HepG2 (cell line): ENCODE results near the gene CNR2. TPM values are rescaled to one million over a fixed set of nuclear protein-coding genes. Genes with fewer than 3 reads are reported as not detected.
"Not testable (repeated sequence)": the region's sequence is repeated elsewhere in the genome, so short reads cannot be mapped to it uniquely, and the experiment has no call there.

ENCODE experiments used
- ATAC-seq: fragments of 200-7000 bp; cut with Tn5 transposase; 3 replicates; pipeline ENCODE4 v1.9.1; 2020; ENCODE audit warnings: mild to moderate bottlenecking, moderate library complexity
- BruUV-seq: library from RNA; stranded (reverse); fragments of 400-500 nt; replicated peaks from 2 replicates; lab custom pipeline; 2021; lab: Mats Ljungman, UMichigan
- CTCF ChIA-PET: fragments of 300-600 bp; formaldehyde crosslinking; extraction: SDS; loops from one replicate; lab custom pipeline; 2021; ENCODE audit warnings: low total read pairs, inconsistent platforms, low intra/inter-chr PET ratio; lab: Yijun Ruan, JAX
- POLR2A ChIA-PET: fragments of 350-600 bp; sonication (Branson Sonifier 250); formaldehyde crosslinking; loops from one replicate; lab custom pipeline; 2020; ENCODE audit warnings: antibody characterized with exemption, inconsistent platforms; lab: Yijun Ruan, JAX
- DNase-seq: peaks from one replicate; pipeline ENCODE4 v3.0.0-alpha.2; 2015; ENCODE audit warnings: low spot score
- FAIRE-seq: peaks from 3 replicates; lab custom pipeline; 2011; peaks lifted over from hg19 to GRCh38; lab: Jason Lieb, UNC
- H2AFZ ChIP-seq: one replicate; pipeline ENCODE4 v1.6.1; 2011; ENCODE audit warnings: low read length, inconsistent platforms
- H3K27ac ChIP-seq: fragments of 300-600 bp; 3 replicates; pipeline ENCODE4 v1.8.0; 2011; ENCODE audit warnings: mixed run types, mild to moderate bottlenecking, mixed read lengths, low read length, inconsistent platforms; ENCODE audit not compliant: insufficient read depth; ENCODE audit errors: extremely low read length
- H3K27me3 ChIP-seq, 2 experiments: fragments of 200-600 bp in 1 of 2; 2 replicates in 1 of 2; 3 replicates in 1 of 2; pipeline versions ENCODE4 v1.6.0 to v1.8.0; 2011; ENCODE audit warnings: low read length in 2 of 2, mild to moderate bottlenecking in 2 of 2, moderate library complexity in 2 of 2, inconsistent platforms in 1 of 2; ENCODE audit not compliant: insufficient read depth in 2 of 2, control insufficient read depth in 1 of 2
- H3K36me3 ChIP-seq, 2 experiments: fragments of 200-600 bp in 1 of 2; replicated peaks in 1 of 2; 2 replicates in 1 of 2; 3 replicates in 1 of 2; pipeline versions ENCODE4 v1.5.1 to v1.8.0; 2011; ENCODE audit warnings: low read length in 2 of 2, inconsistent platforms in 1 of 2; ENCODE audit not compliant: insufficient read depth in 2 of 2, control insufficient read depth in 1 of 2
- H3K4me1 ChIP-seq: 2 replicates; pipeline ENCODE4 v1.5.1; 2012; ENCODE audit warnings: low read length, inconsistent platforms; ENCODE audit not compliant: insufficient read depth
- H3K4me2 ChIP-seq: 2 replicates; pipeline ENCODE4 v1.6.0; 2011; ENCODE audit warnings: low read depth, low read length, inconsistent platforms
- H3K4me3 ChIP-seq, 3 experiments: fragments of 200-600 bp in 1 of 3; sonication (generic), shearing (Covaris generic) in 1 of 3; replicated peaks in 1 of 3; 2 replicates each; pipeline ENCODE4 v1.5.1; 2011 to 2016; ENCODE audit warnings: low read length in 3 of 3, inconsistent platforms in 2 of 3, low read depth in 2 of 3, mild to moderate bottlenecking in 2 of 3, control low read depth in 1 of 3, mixed read lengths in 1 of 3; ENCODE audit not compliant: insufficient read depth in 1 of 3
- H3K79me2 ChIP-seq: one replicate; pipeline ENCODE4 v1.6.1; 2011; ENCODE audit warnings: low read length, inconsistent platforms; ENCODE audit not compliant: insufficient read depth
- H3K9ac ChIP-seq: 2 replicates; pipeline ENCODE4 v1.6.0; 2011; ENCODE audit warnings: mild to moderate bottlenecking, low read depth, low read length, inconsistent platforms; ENCODE audit not compliant: insufficient read depth
- H3K9me3 ChIP-seq: 2 replicates; pipeline ENCODE4 v1.5.1; 2012; ENCODE audit warnings: mild to moderate bottlenecking, low read length
- H4K20me1 ChIP-seq: 2 replicates; pipeline ENCODE4 v1.6.0; 2011; ENCODE audit warnings: inconsistent platforms, mild to moderate bottlenecking, low read length, moderate library complexity; ENCODE audit not compliant: insufficient read depth
- GTF3A ChIP-seq: sonication (generic); formaldehyde crosslinking; conservative IDR thresholded peaks from 2 replicates; pipeline ENCODE4 v1.4.0; 2020; ENCODE audit warnings: mild to moderate bottlenecking, missing genetic modification reagents
- TFE3 ChIP-seq: IDR thresholded peaks from 2 replicates; pipeline ENCODE4 v1.6.1; 2016
- ZFP1 ChIP-seq: IDR thresholded peaks from 2 replicates; pipeline ENCODE4 v1.6.1; 2016
- ZNF30 ChIP-seq: sonication (generic); formaldehyde crosslinking; IDR thresholded peaks from 2 replicates; pipeline ENCODE4 v1.5.0; 2020; ENCODE audit warnings: mild to moderate bottlenecking, missing genetic modification reagents
- ZNF317 ChIP-seq: sonication (generic); formaldehyde crosslinking; IDR thresholded peaks from 2 replicates; pipeline ENCODE4 v1.5.0; 2020; ENCODE audit warnings: mild to moderate bottlenecking, missing genetic modification reagents
- WGBS: methylation state at CpG from one replicate; pipeline ENCODE4 v1.1.6; 2017; ENCODE audit warnings: low lambda C conversion rate; 5-methylcytosine and 5-hydroxymethylcytosine counted together
- in situ Hi-C: cut with HindIII; loops from 2 replicates; pipeline ENCODE4 v1.10.0; 2017; ENCODE audit warnings: low pct_unique_long_range_greater_than_20kb; ENCODE audit not compliant: extremely low pct_ligation_motif_present
- intact Hi-C: fragments of 100-400 bp; cut with micrococcal nuclease; formaldehyde crosslinking; loops from one replicate; pipeline ENCODE4 v1.10.0; 2022; ENCODE audit not compliant: unreplicated experiment
- polyA plus RNA-seq, 8 experiments: library from polyadenylated mRNA; depleted of rRNA in 3 of 8; stranded (reverse) in 7 of 8; unstranded in 1 of 8; fragments of >200 nt; fragmentation: Illumina TruSeq in 4 of 8; extraction: Trizol in 4 of 8; gene quantifications; 2 replicates each; pipeline versions ENCODE4 v1.2.1 to v1.2.3, GENCODE V29; 2011 to 2016; ENCODE audit warnings: low read depth in 4 of 8, missing spikeins in 1 of 8, mixed read lengths in 1 of 8; ENCODE audit not compliant: insufficient read depth in 1 of 8
- total RNA-seq, 5 experiments: library from RNA; depleted of rRNA; stranded (reverse); fragments of >200 nt; fragmentation: Illumina TruSeq; extraction: Trizol; gene quantifications; 2 replicates each; pipeline ENCODE4 v1.2.3, GENCODE V29; 2016; ENCODE audit warnings: low read depth in 1 of 5
- TF ChIP-seq, protein P1 (sequence below): sonication (generic); formaldehyde crosslinking; IDR thresholded peaks from 2 replicates; pipeline ENCODE4 v1.5.1; 2020; ENCODE audit warnings: missing genetic modification reagents, mild to moderate bottlenecking, borderline replicate concordance
- TF ChIP-seq, protein P2 (sequence below): sonication (generic); formaldehyde crosslinking; IDR thresholded peaks from 2 replicates; pipeline ENCODE4 v1.5.1; 2020; ENCODE audit warnings: missing genetic modification reagents, mild to moderate bottlenecking, borderline replicate concordance
- TF ChIP-seq, protein P3 (sequence below): sonication (generic); formaldehyde crosslinking; IDR thresholded peaks from 2 replicates; pipeline ENCODE4 v1.4.0; 2020; ENCODE audit warnings: missing genetic modification reagents
- TF ChIP-seq, protein P4 (sequence below): sonication (generic); formaldehyde crosslinking; IDR thresholded peaks from 2 replicates; pipeline ENCODE4 v1.8.1; 2023; ENCODE audit warnings: mild to moderate bottlenecking, missing genetic modification reagents, borderline replicate concordance

CNR2 gene
- total and polyA plus RNA-seq, 2 of the 13 experiments (the other 11 are each of a cell fraction or from before 2014, with no cell fraction given): not detected

DNA sequence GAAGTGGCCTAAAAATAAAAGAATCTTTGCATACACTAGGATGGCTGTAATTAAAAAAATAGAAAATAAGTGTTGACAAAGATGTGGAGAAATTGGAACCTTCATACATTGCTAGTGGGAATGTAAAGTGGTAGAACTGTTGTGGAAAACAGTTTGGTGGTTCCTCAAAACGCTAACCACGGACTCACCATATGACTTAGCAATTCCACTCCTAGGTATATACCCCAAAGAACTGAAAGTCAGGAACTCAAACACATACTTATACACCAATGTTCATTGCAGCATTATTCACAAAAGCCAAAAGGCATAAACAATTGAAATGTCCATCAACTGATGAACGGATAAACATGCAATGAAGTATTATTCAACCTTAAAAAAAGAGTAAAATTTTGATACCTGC is 77.1 kb downstream of the CNR2 start:
- intact Hi-C loops: no loop called here
- no peaks in the 10 kb centered on the region for H4K20me1 ChIP-seq
- FAIRE-seq (no peak), ATAC-seq (no peak), DNase-seq (no peak)
- peaks cover 0 to 6% of the 10 kb centered on the region in 2 experiments; a peak in 3 of 5 replicates for H3K27me3 ChIP-seq
- no peaks in the 10 kb centered on the region for H3K36me3 ChIP-seq
- no peak overlapping the region for H3K27ac ChIP-seq
- BruUV-seq: no TSS peak
- no peaks in the 10 kb centered on the region for H3K9me3 ChIP-seq
- H3K4me3 ChIP-seq: no peak overlapping the region
- no peak for TF ChIP-seq ZNF317
- TF ChIP-seq, protein P1, sequence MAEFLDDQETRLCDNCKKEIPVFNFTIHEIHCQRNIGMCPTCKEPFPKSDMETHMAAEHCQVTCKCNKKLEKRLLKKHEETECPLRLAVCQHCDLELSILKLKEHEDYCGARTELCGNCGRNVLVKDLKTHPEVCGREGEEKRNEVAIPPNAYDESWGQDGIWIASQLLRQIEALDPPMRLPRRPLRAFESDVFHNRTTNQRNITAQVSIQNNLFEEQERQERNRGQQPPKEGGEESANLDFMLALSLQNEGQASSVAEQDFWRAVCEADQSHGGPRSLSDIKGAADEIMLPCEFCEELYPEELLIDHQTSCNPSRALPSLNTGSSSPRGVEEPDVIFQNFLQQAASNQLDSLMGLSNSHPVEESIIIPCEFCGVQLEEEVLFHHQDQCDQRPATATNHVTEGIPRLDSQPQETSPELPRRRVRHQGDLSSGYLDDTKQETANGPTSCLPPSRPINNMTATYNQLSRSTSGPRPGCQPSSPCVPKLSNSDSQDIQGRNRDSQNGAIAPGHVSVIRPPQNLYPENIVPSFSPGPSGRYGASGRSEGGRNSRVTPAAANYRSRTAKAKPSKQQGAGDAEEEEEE (CRISPR knock-in tag): no peak
- TF ChIP-seq, protein P2, sequence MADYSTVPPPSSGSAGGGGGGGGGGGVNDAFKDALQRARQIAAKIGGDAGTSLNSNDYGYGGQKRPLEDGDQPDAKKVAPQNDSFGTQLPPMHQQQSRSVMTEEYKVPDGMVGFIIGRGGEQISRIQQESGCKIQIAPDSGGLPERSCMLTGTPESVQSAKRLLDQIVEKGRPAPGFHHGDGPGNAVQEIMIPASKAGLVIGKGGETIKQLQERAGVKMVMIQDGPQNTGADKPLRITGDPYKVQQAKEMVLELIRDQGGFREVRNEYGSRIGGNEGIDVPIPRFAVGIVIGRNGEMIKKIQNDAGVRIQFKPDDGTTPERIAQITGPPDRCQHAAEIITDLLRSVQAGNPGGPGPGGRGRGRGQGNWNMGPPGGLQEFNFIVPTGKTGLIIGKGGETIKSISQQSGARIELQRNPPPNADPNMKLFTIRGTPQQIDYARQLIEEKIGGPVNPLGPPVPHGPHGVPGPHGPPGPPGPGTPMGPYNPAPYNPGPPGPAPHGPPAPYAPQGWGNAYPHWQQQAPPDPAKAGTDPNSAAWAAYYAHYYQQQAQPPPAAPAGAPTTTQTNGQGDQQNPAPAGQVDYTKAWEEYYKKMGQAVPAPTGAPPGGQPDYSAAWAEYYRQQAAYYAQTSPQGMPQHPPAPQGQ (CRISPR knock-in tag): no peak
- TF ChIP-seq, protein P3, sequence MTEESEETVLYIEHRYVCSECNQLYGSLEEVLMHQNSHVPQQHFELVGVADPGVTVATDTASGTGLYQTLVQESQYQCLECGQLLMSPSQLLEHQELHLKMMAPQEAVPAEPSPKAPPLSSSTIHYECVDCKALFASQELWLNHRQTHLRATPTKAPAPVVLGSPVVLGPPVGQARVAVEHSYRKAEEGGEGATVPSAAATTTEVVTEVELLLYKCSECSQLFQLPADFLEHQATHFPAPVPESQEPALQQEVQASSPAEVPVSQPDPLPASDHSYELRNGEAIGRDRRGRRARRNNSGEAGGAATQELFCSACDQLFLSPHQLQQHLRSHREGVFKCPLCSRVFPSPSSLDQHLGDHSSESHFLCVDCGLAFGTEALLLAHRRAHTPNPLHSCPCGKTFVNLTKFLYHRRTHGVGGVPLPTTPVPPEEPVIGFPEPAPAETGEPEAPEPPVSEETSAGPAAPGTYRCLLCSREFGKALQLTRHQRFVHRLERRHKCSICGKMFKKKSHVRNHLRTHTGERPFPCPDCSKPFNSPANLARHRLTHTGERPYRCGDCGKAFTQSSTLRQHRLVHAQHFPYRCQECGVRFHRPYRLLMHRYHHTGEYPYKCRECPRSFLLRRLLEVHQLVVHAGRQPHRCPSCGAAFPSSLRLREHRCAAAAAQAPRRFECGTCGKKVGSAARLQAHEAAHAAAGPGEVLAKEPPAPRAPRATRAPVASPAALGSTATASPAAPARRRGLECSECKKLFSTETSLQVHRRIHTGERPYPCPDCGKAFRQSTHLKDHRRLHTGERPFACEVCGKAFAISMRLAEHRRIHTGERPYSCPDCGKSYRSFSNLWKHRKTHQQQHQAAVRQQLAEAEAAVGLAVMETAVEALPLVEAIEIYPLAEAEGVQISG (CRISPR knock-in tag): no peak
- TF ChIP-seq, protein P4, sequence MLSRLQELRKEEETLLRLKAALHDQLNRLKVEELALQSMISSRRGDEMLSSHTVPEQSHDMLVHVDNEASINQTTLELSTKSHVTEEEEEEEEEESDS (CRISPR knock-in tag): no peak
- no peak for TF ChIP-seq ZFP1 (CRISPR knock-in tag)
- TF ChIP-seq GTF3A (CRISPR knock-in tag): no peak
- TF ChIP-seq TFE3: no peak
- no peak for TF ChIP-seq ZNF30 (CRISPR knock-in tag)
- TF ChIP-seq, all 625 proteins: peak for 0
- ChIA-PET CTCF (no interaction called here), POLR2A (no interaction called here)
- 16% methylated on average over 3 of the region's 3 CpGs for WGBS
- Histone ChIP-seq H3K4me1 (peaks cover 20% of the 10 kb centered on the region), H3K4me2 (no peak overlapping the region), H3K79me2 (no peaks in the 10 kb centered on the region), H2AFZ (no peak overlapping the region), H3K9ac (no peak overlapping the region)
- in situ Hi-C loops: no loop called here

GRCh38 chr1:23834156-23834555 is 79.0 kb downstream of the CNR2 start:
- H4K20me1 ChIP-seq, ATAC-seq, BruUV-seq, FAIRE-seq, H3K36me3 ChIP-seq, H3K27ac ChIP-seq, in situ Hi-C loops, H3K9me3 ChIP-seq, H3K27me3 ChIP-seq, H3K4me3 ChIP-seq, H3K9ac ChIP-seq, CTCF ChIA-PET, H3K79me2 ChIP-seq, intact Hi-C loops, H2AFZ ChIP-seq, DNase-seq, H3K4me2 ChIP-seq: not testable (repeated sequence)
- H3K4me1 ChIP-seq: peaks cover 19% of the 10 kb centered on the region
- POLR2A ChIA-PET: interaction anchor here (0.6 kb wide), 1 partner anchor 10 kb away, joined by 3 read pairs; no protein-coding TSS in a partner anchor
- 23% methylated on average over 6 of the region's 6 CpGs for WGBS
